Fibroblast of skin of scalp (primary cell): ENCODE measurements around the gene ORC5.

Source experiments
- DNase-seq: peaks from one replicate; pipeline ENCODE4 v3.0.0-alpha.2; 2013

ORC5 gene

GRCh38 chr7:104124893-104125477 is 82.8 kb downstream of the ORC5 start:
- DNase-seq, result no peak

DNA sequence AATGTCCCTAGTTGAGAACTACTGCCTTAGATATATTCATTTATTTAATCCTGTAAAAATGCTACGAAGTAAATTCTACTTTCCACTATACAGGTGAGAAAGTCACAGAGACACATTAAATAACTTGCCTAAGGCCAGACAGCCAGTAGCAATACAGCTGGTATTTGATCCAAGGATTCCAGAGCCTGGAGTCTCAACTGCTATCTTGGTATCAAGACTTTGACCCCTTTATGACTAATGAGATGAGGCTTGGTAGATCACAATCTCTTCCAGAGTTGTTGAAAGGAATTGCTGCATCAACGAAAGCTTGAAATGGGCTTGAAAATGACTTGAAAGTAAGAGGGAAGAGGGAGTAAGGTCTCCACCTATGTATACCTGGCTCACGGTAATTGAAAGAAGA is 83.3 kb downstream of the ORC5 start:
- no peak for DNase-seq

DNA sequence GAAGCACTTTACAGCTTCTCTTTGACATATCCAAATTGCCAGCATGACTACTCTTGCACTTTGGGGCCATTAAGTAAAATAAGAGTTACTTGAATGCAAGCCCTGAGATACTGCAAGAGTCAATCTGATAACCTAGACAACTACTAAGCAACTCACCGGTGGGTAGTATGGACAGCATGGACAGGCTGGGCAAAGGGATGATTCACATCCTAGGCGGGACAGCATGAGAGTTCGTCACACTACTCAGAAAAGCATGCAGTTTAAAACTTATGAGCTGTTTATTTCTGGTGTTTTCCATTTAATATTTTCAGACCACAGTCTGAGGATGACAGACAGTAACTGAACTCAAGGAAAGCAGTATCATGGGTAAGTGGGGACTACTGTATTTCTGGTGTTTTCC is 84.0 kb downstream of the ORC5 start:
- DNase-seq, result peak; percentile 4

- DNase-seq, result no peak
Measured at GRCh38 chr7:104113788-104114187, 94.0 kb downstream of the ORC5 start.

- no peak for DNase-seq
Measured at GRCh38 chr7:104112623-104113022, 95.2 kb downstream of the ORC5 start.

DNA sequence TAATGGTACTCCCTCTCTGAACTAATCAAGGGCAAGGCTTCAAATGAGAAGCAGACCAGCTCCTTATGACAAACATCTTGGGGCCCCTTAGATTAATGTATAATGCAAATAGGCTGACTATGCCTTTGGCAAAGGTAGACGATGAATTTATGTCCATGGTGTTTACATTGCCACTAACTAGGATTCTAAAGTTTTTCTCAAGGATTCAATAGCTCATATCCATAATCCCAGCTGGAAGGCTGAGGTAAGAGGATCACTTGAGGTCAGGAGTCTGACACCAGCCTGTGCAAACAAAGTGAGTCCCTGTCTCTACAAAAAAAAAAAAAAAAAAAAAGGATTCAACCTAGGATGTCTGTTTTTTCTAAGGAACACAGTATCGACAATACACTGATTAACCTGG is 96.5 kb downstream of the ORC5 start:
- DNase-seq, result no peak

GRCh38 chr7:104106108-104106905 is 101.5 kb downstream of the ORC5 start:
- DNase-seq, result peak; percentile 4

- no peak for DNase-seq
Measured at GRCh38 chr7:104098890-104099289, 108.9 kb downstream of the ORC5 start.

DNA sequence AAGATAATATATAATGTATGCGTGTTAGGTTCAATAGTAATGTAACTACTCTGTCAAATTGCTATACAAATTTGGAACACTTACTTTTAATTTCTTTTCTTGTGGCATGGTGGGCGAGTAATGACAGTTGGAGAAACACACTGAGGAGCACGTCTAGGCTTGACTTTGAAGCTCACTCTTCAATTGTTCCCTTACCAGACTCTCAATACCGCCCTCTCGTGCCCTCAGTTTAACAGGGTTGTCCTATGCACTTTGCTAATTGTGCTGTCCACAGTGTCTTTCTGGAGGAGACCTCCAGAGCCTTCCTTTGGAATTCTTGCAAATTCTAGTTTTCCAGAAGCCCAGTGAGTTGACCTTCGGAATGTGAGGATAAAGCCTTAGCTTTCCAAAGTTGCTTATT is 111.1 kb downstream of the ORC5 start:
- DNase-seq, result no peak

- no peak for DNase-seq
Measured at GRCh38 chr7:104093127-104093526, 114.7 kb downstream of the ORC5 start.

DNA sequence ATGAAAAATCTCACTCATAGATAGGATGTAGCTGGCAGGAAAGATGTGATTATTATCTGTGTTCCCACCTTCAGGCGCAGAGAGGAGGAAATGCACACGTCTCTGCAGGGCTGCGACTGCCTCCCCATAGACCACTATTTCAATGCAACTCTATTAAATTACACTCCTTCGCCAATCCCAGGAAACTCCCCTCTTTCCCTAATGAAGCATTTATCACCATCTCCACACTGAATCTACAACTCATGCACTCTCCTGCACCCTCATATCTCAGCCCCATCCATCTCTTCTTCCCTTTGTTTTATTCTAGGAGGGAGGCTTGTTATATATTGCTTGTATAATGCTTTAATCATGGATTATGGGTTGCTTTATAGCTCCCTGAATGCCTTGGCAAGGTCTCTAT is 116.6 kb downstream of the ORC5 start:
- no peak for DNase-seq

DNA sequence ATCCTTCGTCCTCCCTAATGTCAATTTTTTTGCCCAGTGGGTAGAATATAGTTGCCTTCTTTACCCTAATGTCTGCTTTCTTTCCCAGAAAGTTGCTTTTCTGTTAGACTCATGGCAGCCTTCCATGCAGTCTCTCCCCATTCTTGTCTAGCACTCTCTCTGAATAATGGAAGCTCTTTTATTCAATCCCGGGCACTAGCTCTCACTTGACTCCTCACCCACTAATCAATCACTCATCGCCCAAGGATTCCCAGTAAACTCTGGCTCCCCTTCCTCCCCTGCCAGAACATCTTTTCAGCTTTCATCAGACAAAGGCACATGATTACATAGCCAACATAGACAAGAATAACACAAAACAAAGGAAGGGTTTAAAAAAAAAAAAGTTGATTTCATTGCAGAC is 118.2 kb downstream of the ORC5 start:
- no peak for DNase-seq

DNA sequence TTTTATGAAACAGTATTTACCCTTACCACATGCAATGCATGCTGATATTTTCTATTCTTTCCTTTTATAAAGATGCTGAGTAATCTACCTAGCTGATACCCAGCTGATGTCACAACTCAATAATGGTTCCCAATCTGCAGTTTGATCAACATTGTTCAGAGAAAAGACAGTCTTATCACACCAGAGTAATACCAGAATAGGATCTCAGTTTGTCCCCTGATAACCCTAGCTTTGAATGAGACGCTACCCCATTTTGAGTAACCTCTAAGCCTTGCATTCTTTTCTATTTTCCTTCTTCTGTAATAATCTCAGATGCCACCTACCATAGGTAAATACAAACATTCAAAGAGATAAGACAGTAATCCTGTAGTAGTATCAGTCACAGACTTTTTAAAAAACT is 118.8 kb downstream of the ORC5 start:
- DNase-seq, result no peak
